Measurements from ENCODE around the gene SHKBP1. TPM values are rescaled to one million over a fixed set of nuclear protein-coding genes. Genes with fewer than 3 reads are reported as not detected.

SHKBP1 gene
- total and polyA plus RNA-seq, 2 of the 13 experiments (the other 11 are each of a cell fraction or from before 2014, with no cell fraction given) = 16.2 to 17.4 TPM

DNA sequence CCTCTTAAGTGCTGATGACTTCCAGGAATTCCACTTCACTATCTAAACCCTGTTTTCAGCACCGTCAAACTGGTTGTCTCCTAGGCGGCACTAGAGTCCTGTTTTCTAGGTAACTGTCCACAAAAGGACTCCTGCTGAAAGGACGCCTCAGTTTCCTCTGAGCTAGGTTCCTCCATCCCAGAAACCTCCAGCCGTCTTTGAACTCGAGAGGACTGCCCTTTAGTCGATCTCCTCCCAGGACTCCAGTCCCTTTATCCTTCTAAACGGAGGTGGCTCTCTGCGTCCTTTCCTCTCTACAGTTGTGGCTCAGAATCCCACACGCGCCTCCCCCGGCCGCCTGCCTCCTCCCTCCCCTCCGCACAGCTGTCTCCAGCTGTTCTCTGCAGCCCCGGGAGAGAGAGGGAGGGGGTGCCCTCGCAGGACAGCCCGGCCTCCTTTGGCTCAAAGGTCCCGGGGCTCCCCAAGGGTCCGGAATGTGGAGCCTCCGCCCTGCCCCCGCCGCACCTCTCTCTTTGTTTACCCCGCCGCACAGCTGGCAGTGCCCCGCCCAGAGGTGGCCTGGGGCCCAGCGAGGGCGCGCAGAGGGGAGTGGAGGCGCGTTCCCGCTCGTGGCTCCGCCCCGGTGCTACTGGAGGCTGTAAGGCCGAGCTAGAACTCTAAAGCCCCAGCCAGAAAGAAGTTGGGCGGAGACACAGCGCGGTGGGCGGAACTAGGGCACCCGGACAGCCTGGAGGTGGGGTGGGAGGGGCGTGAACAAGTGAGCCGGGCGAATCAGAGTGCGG is 26.9 kb downstream of the SHKBP1 start (continued):
- TF ChIP-seq BATF2 (CRISPR knock-in tag; IDR thresholded peaks at IDR 0.05) = no peak
- peak; percentile 98 for TF ChIP-seq SAP130 (CRISPR knock-in tag; IDR thresholded peaks at IDR 0.05; ENCODE audit: low read depth)
- no peak for TF ChIP-seq SRSF4 (IDR thresholded peaks at IDR 0.05; ENCODE audit: low read depth, low read length, poor library complexity, severe bottlenecking)
- no peak for TF ChIP-seq HOXD1 (CRISPR knock-in tag; IDR thresholded peaks at IDR 0.05)
- TF ChIP-seq ZNF235 (CRISPR knock-in tag; IDR thresholded peaks at IDR 0.05; ENCODE audit: borderline replicate concordance) = no peak
- TF ChIP-seq ZBTB7B (CRISPR knock-in tag; IDR thresholded peaks at IDR 0.05) = peak; percentile 92
- TF ChIP-seq PLRG1 (conservative IDR thresholded peaks at IDR 0.05) = no peak
- TF ChIP-seq, protein P1, sequence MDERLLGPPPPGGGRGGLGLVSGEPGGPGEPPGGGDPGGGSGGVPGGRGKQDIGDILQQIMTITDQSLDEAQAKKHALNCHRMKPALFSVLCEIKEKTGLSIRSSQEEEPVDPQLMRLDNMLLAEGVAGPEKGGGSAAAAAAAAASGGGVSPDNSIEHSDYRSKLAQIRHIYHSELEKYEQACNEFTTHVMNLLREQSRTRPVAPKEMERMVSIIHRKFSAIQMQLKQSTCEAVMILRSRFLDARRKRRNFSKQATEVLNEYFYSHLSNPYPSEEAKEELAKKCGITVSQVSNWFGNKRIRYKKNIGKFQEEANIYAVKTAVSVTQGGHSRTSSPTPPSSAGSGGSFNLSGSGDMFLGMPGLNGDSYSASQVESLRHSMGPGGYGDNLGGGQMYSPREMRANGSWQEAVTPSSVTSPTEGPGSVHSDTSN (CRISPR knock-in tag; IDR thresholded peaks at IDR 0.05) = no peak
- TF ChIP-seq, protein P2, sequence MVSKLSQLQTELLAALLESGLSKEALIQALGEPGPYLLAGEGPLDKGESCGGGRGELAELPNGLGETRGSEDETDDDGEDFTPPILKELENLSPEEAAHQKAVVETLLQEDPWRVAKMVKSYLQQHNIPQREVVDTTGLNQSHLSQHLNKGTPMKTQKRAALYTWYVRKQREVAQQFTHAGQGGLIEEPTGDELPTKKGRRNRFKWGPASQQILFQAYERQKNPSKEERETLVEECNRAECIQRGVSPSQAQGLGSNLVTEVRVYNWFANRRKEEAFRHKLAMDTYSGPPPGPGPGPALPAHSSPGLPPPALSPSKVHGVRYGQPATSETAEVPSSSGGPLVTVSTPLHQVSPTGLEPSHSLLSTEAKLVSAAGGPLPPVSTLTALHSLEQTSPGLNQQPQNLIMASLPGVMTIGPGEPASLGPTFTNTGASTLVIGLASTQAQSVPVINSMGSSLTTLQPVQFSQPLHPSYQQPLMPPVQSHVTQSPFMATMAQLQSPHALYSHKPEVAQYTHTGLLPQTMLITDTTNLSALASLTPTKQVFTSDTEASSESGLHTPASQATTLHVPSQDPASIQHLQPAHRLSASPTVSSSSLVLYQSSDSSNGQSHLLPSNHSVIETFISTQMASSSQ (IDR thresholded peaks at IDR 0.05; ENCODE audit: low read depth) = no peak
- TF ChIP-seq, protein P2 (CRISPR knock-in tag; IDR thresholded peaks at IDR 0.05; ENCODE audit: borderline replicate concordance) = peak; percentile 87; the same call in 1 of the 2 replicates
- no peak for TF ChIP-seq ZFP82 (CRISPR knock-in tag; IDR thresholded peaks at IDR 0.05; ENCODE audit: borderline replicate concordance)
- TF ChIP-seq SNAI1 (CRISPR knock-in tag; IDR thresholded peaks at IDR 0.05; ENCODE audit: borderline replicate concordance) = no peak
- no peak; the same call in 1 of the 2 replicates for TF ChIP-seq NFATC3 (CRISPR knock-in tag; IDR thresholded peaks at IDR 0.05)
- no peak for TF ChIP-seq PAWR (CRISPR knock-in tag; IDR thresholded peaks at IDR 0.05; ENCODE audit: borderline replicate concordance)
- peak; percentile 67; the same call in 1 of the 2 replicates for TF ChIP-seq REL (CRISPR knock-in tag; conservative IDR thresholded peaks at IDR 0.05)
- TF ChIP-seq XRCC5 (optimal IDR thresholded peaks at IDR 0.05; ENCODE audit: low read length) = peak; percentile 85
- no peak for TF ChIP-seq ZNF30 (CRISPR knock-in tag; IDR thresholded peaks at IDR 0.05)
- TF ChIP-seq, protein P3, sequence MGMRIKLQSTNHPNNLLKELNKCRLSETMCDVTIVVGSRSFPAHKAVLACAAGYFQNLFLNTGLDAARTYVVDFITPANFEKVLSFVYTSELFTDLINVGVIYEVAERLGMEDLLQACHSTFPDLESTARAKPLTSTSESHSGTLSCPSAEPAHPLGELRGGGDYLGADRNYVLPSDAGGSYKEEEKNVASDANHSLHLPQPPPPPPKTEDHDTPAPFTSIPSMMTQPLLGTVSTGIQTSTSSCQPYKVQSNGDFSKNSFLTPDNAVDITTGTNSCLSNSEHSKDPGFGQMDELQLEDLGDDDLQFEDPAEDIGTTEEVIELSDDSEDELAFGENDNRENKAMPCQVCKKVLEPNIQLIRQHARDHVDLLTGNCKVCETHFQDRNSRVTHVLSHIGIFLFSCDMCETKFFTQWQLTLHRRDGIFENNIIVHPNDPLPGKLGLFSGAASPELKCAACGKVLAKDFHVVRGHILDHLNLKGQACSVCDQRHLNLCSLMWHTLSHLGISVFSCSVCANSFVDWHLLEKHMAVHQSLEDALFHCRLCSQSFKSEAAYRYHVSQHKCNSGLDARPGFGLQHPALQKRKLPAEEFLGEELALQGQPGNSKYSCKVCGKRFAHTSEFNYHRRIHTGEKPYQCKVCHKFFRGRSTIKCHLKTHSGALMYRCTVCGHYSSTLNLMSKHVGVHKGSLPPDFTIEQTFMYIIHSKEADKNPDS (CRISPR knock-in tag; IDR thresholded peaks at IDR 0.05) = no peak
- TF ChIP-seq TCF7 (IDR thresholded peaks at IDR 0.05; ENCODE audit: low read depth) = peak; percentile 62
- TF ChIP-seq PRPF4 (IDR thresholded peaks at IDR 0.05; ENCODE audit: low read depth, low read length, poor library complexity, severe bottlenecking) = no peak
- TF ChIP-seq ZSCAN12 (CRISPR knock-in tag; IDR thresholded peaks at IDR 0.05) = no peak
- TF ChIP-seq ZBTB21 (CRISPR knock-in tag; IDR thresholded peaks at IDR 0.05) = no peak; the same call in 1 of the 2 replicates
- TF ChIP-seq HHEX (CRISPR knock-in tag; IDR thresholded peaks at IDR 0.05) = no peak
- peak; percentile 82 for TF ChIP-seq ZFP1 (CRISPR knock-in tag; IDR thresholded peaks at IDR 0.05)
